ENCODE results near the gene CLCN1.

DNA sequence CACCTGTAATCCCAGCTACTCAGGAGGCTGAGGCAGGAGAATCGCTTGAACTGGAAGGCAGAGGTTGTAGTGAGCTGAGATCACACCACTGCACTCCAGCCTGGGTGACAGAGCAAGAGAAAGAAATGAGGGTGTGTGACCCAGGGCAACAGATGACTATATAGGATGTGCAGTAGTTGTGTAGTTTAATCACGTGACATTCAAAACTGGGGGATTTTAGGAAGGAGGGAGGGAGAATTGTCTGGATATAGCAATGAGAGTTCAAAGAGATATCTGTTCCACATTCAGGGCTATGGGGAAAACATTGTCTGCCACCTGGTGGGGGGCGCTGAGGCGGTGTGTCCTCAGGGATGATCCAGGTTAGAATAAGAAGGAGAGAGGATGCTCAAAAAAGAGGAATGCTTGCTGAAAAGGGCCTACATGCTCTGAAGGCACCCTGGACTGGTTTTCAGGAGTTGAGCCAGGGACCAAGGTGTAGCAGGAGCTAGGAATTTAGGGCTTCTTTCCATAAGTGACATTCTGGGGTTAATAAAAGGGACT lies 57.4 kb downstream of the CLCN1 start:
- TF ChIP-seq, protein P1, sequence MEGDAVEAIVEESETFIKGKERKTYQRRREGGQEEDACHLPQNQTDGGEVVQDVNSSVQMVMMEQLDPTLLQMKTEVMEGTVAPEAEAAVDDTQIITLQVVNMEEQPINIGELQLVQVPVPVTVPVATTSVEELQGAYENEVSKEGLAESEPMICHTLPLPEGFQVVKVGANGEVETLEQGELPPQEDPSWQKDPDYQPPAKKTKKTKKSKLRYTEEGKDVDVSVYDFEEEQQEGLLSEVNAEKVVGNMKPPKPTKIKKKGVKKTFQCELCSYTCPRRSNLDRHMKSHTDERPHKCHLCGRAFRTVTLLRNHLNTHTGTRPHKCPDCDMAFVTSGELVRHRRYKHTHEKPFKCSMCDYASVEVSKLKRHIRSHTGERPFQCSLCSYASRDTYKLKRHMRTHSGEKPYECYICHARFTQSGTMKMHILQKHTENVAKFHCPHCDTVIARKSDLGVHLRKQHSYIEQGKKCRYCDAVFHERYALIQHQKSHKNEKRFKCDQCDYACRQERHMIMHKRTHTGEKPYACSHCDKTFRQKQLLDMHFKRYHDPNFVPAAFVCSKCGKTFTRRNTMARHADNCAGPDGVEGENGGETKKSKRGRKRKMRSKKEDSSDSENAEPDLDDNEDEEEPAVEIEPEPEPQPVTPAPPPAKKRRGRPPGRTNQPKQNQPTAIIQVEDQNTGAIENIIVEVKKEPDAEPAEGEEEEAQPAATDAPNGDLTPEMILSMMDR (IDR thresholded peaks at IDR 0.05): no peak
- no peak for TF ChIP-seq POLR2A (IDR thresholded peaks at IDR 0.05)
